ENCODE measurements around the gene ARFRP1.

ARFRP1 gene

DNA sequence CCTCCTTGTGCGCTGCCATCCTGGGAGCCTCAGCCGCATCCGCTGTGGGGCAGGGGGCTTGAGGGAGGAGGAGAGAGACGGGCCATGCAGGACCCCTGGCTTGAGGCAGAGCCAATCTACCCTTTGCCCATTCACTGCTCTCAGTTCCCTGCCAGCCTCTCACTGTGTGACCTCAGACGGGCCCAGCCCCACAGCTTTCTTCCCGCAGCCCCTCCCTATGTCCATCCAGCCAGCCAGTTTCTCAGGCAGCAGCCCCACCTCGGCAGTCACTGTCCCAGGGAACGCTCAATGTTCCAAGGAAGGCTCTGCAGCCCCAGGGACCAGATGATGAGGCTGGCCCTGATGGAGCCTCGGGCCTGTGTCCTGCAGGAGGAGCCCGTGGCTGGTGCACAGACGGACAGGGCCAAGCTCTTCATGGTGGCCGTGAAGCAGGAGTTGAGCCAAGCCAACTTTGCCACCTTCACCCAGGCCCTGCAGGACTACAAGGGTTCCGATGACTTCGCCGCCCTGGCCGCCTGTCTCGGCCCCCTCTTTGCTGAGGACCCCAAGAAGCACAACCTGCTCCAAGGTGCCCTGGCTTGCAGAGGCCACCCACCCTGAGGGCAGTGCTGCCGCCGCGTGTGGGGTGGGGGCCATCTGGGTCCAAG lies 15.2 kb downstream of the ARFRP1 start:
- no peak for DNase-seq (ENCODE audit: extremely low read depth in 1 of 2, low read depth in 1 of 2)

DNA sequence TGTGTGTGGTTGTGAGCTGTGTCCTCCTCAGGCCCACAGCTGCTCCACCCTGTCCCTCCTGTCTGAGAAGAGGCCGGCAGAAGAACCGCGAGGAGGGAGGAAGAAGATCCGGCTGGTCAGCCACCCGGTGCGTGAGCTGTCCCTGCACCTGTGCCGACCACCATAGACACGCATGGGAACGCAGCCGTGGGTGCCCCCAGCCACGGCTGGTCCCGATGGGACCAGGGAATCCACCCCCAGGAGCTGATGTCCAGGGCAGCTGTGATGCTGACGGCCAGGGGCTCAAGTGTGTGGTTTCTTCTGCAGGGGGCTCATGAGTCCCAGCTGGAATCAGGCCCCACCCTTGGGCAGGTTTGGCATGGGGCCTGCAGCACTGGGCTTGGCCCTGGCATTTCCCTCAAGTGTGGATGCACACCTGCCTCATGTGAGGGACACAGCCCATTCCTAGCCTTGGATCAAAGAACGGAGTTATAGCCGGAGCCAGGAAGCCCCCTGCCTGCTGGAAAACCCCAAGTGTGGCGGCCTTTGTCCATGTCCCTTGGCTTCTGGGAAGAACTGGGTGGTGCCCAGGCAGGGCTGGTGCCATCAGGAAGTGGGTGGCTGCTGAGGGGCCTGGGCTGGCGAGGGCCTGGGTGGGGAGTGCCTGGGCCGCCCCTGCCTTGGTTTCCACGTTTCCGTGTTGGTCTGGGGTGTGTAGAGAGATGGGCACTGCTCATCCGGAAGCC lies 15.9 kb downstream of the ARFRP1 start:
- DNase-seq (ENCODE audit: extremely low read depth in 1 of 2, low read depth in 1 of 2) = no peak

DNA sequence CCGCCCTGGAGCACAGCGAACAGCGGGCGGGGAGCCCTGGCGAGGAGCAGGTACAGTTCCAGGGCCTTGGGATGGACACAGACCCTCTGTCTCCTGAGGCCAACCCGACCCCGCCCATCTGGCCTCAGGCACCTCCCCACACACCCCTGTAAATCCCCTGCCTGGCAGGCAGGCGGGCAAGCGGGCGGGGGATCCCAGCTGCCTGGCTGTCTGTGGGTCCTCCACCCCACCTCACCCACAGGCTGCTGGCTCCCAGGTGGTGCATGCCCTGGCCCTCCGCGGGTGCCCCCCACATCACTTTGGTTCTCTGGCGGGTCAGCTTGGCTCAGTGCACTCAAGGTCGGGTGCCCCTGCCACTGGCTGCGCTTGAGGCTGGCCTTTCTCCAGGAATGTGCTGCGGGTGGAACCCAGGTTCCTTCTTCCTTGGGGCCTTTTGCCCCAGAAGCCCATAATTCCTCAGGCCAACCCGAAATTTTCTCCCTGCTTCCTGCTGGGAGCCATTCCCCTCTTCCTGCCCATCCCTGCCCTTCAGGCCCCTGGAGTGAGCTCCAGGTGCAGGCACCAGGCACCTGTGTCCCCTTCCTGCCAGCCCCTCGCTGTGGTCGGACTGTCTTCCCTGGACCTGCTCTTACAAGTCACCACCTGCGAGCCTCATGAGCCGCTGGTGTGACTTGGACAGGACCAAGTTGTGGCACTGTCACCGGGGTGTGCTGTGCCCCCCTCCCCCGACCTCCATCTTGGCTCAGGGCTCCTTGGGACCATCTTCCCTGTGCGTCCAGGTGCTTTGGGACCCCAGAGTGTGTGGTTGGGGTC lies 16.7 kb downstream of the ARFRP1 start:
- DNase-seq (ENCODE audit: extremely low read depth in 1 of 2, low read depth in 1 of 2) = no peak

DNA sequence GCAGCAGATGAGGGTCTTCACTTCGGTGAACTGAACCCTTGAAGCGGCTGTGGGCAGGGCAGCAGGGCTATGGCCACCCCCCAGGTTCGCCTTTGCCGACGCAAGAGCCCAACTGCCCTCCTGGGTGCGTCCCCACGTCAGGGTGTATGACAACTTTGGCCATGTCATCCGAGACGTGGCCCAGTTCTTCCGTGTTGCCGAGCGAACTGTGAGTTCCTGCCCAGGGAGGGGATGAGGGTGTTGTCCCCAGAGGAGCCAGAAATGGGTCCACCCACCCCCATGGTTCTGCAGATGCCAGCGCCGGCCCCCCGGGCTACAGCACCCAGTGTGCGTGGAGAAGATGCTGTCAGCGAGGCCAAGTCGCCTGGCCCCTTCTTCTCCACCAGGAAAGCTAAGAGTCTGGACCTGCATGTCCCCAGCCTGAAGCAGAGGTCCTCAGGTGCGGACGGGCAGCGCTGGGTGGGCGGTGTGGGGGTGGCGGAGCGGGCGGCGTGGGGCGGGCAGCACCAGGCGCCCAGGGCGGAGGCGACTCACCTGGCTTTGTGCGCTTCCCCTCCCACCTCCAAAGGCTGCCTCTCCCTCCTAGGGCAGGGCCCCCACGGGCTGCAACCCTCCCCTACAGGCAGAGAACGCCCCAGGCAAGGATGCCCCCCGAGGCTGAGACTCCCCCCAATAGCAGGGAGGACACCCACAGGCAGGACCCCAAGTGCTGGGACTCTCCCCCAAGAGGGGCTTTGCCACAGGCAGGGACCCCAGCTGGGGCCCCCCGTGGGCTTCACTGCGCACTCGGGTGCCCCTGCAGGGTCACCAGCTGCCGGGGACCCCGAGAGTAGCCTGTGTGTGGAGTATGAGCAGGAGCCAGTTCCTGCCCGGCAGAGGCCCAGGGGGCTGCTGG lies 17.5 kb downstream of the ARFRP1 start:
- no peak for DNase-seq (ENCODE audit: extremely low read depth in 1 of 2, low read depth in 1 of 2)

DNA sequence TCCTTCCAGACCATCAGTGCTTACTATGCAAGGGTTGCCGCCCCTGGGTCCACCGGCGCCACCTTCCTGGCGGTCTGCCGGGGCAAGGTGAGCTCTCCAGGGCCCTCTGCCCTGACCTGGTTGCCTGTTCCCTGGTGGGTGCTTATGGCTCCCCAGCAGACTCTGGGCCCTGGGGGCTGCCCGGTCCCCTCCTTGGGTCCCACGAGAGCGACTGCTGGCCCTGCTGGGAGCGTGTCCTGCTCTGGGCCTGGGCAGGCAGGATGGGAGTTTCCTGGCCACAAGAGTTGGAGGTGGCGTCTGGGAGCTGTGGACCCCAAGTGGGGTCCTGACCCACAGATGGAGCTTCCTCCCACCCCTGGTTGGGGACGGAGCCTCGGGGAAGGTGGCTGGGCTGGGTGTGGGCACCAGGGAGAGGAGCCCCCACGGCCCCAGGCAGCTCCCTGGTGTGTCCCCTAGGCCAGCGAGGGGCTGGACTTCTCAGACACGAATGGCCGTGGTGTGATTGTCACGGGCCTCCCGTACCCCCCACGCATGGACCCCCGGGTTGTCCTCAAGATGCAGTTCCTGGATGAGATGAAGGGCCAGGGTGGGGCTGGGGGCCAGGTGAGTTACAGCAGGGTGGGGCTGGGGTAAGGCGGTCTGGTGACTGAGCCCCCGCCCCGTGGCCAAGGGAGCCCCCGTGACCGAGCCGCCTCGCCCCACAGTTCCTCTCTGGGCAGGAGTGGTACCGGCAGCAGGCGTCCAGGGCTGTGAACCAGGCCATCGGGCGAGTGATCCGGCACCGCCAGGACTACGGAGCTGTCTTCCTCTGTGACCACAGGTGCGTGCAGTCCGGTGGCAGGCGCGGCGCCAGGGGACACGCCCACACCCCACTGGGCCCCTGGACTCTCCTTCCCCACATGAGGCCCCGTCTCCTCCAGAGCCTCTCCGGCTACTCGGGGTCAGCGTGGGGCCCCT lies 18.5 kb downstream of the ARFRP1 start:
- no peak for DNase-seq (ENCODE audit: extremely low read depth in 1 of 2, low read depth in 1 of 2)

DNA sequence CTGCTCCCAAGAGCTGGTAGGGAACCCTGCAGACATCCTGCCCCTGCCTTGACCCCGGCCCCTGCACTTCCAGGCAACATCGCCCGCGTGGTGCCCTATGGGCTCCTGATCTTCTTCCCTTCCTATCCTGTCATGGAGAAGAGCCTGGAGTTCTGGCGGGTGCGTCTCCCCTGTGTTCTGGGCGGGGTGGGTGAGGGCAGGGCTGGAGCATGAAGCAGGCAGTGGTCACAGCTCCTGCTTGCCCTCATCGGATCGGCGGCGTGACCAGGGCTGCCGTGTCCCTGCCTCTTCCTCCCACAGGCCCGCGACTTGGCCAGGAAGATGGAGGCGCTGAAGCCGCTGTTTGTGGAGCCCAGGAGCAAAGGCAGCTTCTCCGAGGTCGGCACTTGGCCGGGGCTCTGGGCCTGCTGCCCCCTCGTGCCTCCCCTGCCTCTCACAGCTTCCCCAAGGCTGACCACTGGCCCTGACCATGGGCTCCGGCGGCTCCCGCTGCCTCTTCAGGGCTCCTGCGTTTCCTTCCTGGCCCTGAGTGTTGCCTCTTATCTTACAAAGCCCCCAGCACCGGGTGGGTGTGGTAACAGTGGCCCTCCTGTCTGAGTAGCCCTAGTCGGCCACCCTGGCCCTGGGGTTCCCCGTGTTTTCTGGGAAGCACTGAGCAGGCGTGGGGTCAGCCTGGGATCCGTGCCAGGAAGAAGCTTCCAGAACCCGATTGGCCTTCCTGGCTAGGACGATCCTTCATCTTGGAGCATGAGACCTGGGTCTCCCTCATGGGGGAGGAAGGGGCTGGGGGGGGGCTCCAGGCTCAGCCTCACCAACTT lies 19.3 kb downstream of the ARFRP1 start:
- no peak for DNase-seq (ENCODE audit: extremely low read depth in 1 of 2, low read depth in 1 of 2)

DNA sequence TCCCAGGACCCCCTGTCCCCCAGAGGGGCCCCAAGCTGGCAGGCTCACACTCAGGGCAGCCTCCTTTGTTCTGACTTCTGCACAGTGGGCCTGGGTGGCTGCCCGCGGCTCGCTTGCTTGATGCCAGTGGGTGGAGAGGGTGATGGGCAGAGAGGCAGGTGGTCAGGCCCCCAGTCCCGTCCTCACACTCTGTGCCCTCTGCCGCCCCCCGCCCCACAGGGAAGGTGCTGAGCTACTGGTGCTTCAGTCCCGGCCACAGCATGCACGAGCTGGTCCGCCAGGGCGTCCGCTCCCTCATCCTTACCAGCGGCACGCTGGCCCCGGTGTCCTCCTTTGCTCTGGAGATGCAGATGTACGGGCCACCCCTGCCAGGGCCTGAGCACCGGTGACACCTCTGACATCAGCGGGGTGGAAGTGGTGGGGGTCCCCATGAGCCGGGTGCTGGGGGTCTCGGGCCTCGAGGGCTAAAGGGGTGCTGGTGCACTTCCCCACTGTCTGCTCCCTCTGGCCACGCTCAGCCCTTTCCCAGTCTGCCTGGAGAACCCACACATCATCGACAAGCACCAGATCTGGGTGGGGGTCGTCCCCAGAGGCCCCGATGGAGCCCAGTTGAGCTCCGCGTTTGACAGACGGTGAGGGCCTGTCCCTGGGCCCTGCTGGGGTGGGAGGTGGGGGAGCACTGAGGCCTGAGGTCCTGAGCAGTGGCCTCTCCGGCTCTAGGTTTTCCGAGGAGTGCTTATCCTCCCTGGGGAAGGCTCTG lies 20.2 kb downstream of the ARFRP1 start:
- DNase-seq (ENCODE audit: extremely low read depth in 1 of 2, low read depth in 1 of 2) = no peak

DNA sequence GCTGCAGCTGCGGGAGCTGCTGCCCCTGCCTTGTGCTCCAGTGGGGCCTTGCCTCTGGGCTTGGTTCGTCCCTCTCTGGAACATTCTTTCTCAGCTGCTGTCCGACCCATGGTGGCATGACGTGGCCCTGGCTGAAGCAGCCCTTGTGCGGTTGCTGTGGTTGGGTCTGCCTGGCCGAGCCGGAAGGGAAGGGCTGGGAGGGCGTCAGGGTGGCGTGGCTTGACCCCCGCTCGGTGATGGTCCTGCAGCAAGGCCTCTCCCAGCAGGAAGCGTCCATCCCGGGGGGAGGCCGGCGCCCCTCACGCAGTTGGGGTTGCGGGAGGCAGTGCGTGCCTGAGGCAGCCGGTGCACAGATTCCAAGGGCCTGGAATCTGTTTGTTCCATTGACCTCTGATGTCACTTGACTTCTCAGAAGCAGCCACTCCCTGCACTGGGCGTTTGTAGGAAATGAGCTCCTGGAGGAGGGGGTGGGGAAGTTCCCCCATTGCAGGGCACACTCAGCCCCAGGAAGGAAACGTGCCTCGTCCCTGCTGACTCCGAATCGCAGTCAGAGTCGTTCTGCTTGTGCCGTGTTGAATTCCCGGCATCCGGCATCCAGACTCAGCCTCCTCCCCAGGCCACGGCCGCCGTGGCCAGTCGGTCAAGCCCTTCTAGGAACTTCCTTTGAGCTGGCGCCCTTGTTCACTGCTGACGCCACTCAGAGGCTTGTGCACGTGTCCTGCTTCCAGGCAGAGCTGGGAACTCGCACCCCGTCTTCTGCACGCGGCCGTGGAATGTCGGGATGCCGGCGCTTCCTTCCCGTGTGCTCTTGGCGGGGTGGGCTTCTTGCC lies 21.1 kb downstream of the ARFRP1 start:
- DNase-seq (ENCODE audit: extremely low read depth in 1 of 2, low read depth in 1 of 2) = no peak

DNA sequence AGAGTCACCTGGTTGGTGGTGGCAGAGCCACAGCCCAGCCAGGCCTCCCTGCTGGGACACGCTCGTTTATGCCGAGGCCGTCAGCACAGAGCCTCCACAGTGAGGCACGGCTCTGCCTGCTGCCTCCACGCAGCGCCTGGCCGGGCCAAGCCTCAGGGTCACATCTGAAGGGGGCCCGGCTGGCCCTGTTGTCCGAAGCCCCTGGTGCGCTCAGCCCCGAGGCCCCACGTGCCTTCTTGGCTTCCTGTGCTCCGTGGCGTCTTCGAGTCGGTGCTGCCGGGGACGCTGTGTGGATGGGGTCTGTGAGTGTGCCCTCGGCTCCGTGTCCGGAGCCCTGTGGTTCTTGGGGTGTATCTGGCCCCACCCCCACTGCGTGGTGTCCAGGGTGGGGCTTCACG lies 21.7 kb downstream of the ARFRP1 start:
- no peak for DNase-seq (ENCODE audit: extremely low read depth in 1 of 2, low read depth in 1 of 2)

DNA sequence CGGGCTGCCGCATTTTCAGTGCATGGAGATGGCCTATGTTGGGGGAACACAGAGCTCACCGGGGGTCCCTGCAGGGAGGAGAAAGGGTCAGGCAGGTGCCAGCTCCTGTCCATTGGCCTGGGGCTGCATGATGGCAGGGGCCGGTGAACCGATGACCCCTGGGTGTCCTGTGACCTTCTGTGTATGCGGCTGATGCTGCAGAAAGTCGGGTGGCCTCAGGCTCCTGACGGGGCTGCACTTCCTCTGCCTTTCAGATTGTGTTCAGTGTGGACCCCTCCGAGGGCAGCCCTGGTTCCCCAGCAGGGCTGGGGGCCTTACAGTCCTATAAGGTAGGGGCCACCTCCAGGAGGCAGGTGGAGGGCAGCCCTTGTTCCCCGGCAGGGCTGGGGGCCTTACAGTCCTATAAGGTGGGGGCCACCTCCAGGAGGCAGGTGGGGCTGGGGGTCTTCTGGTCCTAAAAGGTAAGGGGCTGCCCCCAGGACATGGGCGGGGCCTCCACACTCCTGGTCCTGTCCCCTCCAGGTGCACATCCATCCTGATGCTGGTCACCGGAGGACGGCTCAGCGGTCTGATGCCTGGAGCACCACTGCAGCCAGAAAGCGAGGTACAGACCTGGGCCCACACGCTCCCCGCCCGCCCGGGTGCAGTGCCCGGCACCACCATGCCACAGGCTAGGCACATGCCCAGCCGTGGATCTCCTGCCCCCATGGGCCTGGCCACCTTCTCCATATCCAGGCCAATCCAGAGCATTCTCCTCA lies 22.3 kb downstream of the ARFRP1 start:
- no peak for DNase-seq (ENCODE audit: extremely low read depth in 1 of 2, low read depth in 1 of 2)

DNA sequence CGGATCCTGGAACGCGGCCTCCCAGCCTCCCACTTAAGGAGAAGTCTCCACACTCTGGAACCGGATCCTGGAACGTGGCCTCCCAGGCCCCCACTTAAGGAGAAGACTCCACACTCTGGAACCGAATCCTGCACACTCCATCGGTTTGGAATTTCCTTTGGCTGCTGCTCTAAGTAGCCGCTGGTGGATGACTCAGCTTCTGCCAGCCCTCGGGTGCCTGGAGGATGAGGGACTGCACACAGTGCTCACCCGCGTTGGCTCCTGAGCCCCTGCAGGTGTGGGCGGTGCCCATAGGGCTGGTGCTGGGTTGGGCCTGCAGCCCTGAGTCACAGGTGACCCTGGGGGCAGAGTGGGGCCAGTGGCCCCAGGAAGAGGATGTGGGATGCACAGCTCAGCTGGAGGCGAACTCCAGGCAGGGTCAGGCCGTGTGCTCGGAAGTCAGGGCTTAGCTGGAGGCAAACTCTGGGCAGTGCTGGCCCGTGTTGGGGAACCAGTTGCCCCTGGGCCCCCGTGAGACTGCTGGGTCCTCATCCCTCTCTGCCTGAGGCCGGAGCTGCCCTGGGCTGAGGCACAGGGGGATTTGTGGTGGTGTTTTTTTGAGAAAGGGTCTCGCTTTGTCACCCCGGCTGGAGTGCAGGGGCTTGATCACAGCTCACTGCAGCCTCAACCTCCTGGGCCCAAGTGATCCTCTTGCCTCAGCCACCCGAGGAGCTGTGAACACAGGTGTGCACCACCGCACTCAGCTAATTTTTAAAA lies 25.2 kb downstream of the ARFRP1 start:
- DNase-seq (ENCODE audit: extremely low read depth in 1 of 2, low read depth in 1 of 2) = no peak

DNA sequence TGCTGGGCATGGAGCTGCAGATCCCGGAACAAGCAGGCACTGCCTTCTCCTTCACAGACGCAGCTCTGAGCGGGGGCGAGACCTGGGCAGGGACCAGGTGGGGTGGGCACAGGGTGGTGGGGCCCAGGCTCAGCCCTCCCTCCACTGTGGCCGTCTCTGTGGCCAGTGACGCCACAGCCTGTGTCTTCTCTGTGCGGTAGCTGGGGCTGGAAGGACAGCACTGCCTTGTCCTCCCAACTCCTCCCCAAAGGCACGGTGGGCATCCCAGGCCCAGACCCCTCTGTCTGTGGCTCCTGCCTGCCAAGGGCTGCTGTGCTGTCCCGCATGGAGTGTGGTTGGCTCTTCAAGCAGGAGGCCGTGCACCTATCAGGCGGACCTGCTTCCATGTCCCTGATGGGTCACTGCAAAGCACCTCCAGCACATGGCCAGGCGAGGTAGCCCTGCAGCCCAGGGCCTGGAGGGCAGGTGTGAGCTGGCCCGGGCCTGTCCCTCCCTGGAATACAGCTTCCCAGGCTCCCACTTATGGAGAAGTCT lies 26.1 kb downstream of the ARFRP1 start:
- DNase-seq (ENCODE audit: extremely low read depth in 1 of 2, low read depth in 1 of 2) = no peak

DNA sequence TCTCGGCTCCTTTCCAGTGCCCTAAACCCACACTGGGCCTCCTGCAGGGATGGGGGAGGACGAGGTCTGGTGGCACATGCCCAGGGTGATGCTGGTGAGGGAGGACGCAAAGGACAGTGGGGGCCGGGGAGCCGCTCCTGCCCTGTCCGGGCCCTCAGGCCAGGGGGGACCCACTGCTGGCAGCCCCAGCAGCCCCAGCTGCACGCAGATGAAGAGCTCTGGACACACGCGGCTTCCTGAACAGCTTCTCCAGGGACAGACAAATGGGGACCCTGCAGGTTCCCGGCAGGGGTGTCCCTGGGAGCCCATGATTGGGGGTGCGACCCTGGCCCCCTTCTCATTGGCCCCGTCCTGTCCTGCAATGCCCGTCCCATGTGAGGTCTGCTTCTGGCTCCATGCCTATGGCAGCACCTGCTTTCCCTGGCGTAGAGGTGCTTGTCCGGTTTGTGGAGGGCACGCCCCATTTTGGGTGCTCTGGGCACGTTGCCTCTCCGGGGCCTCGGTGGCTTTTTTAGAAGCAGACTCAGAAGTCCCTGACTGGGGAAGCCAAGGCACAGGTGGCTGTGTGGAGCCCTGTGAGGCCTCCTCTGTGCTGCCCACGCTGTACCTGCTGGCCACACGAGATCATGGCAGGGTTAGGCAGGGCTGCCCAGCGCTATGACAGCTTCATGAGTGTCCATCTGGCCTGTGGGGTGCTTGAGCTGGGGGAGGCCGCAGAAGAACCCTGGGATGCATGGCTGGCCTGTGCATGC lies 26.7 kb downstream of the ARFRP1 start:
- no peak for DNase-seq (ENCODE audit: extremely low read depth in 1 of 2, low read depth in 1 of 2)

DNA sequence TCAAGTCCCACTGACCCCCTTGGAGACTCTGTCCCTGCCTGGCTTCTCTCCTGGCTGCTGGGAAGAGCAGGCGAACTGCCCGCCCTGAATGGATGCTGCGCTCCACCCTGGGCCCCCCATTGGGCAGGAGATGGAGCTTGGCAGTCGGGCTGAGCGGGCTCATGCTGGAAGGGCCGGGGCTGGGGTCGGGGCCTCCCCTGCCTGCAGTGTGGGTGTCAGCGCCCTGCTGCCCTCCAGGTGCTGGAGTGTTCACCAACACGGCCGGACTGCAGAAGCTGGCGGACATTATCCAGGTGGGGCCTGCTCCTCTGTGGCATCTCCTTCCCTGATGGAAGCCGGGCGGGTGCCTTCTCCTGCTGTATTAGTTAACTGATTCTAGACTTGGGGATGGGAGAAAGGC lies 27.3 kb downstream of the ARFRP1 start:
- no peak for DNase-seq (ENCODE audit: extremely low read depth in 1 of 2, low read depth in 1 of 2)

DNA sequence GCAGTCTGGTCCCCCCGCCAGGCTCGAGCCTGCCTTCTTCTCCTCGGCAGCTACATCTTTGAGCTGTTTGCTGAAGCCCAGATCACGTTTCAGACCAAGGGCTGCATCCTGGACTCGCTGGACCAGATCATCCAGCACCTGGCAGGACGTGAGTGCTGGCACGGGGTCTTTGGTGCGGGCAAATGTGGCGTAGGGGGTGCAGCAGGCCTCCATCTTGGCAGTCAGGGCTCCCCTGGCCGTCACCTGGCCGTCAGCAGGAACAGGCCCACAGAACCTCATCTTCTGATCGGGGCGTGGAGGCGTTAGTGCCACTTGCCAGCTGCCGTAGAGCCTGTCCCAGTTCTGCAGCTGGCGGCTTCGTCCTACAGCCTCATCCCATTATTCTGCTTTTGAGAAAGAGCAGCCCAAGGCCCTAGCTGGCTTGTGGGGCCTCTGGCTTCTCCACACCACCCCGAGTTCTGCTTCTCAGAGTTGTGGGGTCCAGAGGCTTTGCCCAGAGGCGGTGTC lies 27.9 kb downstream of the ARFRP1 start:
- no peak for DNase-seq (ENCODE audit: extremely low read depth in 1 of 2, low read depth in 1 of 2)

Data from activated CD8-positive, alpha-beta memory T cell treated with anti-CD3 and anti-CD28 coated beads for 1 hour (primary cell).